HepG2 (cell line): ENCODE results near the gene LUM. TPM values are rescaled to one million over a fixed set of nuclear protein-coding genes. Genes with fewer than 3 reads are reported as not detected.

Experiments
- ATAC-seq: fragments of 200-7000 bp; cut with Tn5 transposase; 3 replicates; pipeline ENCODE4 v1.9.1; 2020; ENCODE audit warnings: mild to moderate bottlenecking, moderate library complexity
- BruUV-seq: library from RNA; stranded (reverse); fragments of 400-500 nt; replicated peaks from 2 replicates; lab custom pipeline; 2021; lab: Mats Ljungman, UMichigan
- CTCF ChIA-PET: fragments of 300-600 bp; formaldehyde crosslinking; extraction: SDS; loops from one replicate; lab custom pipeline; 2021; ENCODE audit warnings: low total read pairs, inconsistent platforms, low intra/inter-chr PET ratio; lab: Yijun Ruan, JAX
- POLR2A ChIA-PET: fragments of 350-600 bp; sonication (Branson Sonifier 250); formaldehyde crosslinking; loops from one replicate; lab custom pipeline; 2020; ENCODE audit warnings: antibody characterized with exemption, inconsistent platforms; lab: Yijun Ruan, JAX
- DNase-seq: peaks from one replicate; pipeline ENCODE4 v3.0.0-alpha.2; 2015; ENCODE audit warnings: low spot score
- FAIRE-seq: peaks from 3 replicates; lab custom pipeline; 2011; peaks lifted over from hg19 to GRCh38; lab: Jason Lieb, UNC
- H2AFZ ChIP-seq: one replicate; pipeline ENCODE4 v1.6.1; 2011; ENCODE audit warnings: low read length, inconsistent platforms
- H3K27ac ChIP-seq: fragments of 300-600 bp; 3 replicates; pipeline ENCODE4 v1.8.0; 2011; ENCODE audit warnings: mixed run types, mild to moderate bottlenecking, mixed read lengths, low read length, inconsistent platforms; ENCODE audit not compliant: insufficient read depth; ENCODE audit errors: extremely low read length
- H3K27me3 ChIP-seq, 2 experiments: fragments of 200-600 bp in 1 of 2; 2 replicates in 1 of 2; 3 replicates in 1 of 2; pipeline versions ENCODE4 v1.6.0 to v1.8.0; 2011; ENCODE audit warnings: low read length in 2 of 2, mild to moderate bottlenecking in 2 of 2, moderate library complexity in 2 of 2, inconsistent platforms in 1 of 2; ENCODE audit not compliant: insufficient read depth in 2 of 2, control insufficient read depth in 1 of 2
- H3K36me3 ChIP-seq, 2 experiments: fragments of 200-600 bp in 1 of 2; replicated peaks in 1 of 2; 2 replicates in 1 of 2; 3 replicates in 1 of 2; pipeline versions ENCODE4 v1.5.1 to v1.8.0; 2011; ENCODE audit warnings: low read length in 2 of 2, inconsistent platforms in 1 of 2; ENCODE audit not compliant: insufficient read depth in 2 of 2, control insufficient read depth in 1 of 2
- H3K4me1 ChIP-seq: 2 replicates; pipeline ENCODE4 v1.5.1; 2012; ENCODE audit warnings: low read length, inconsistent platforms; ENCODE audit not compliant: insufficient read depth
- H3K4me2 ChIP-seq: 2 replicates; pipeline ENCODE4 v1.6.0; 2011; ENCODE audit warnings: low read depth, low read length, inconsistent platforms
- H3K4me3 ChIP-seq, 3 experiments: fragments of 200-600 bp in 1 of 3; sonication (generic), shearing (Covaris generic) in 1 of 3; replicated peaks in 1 of 3; 2 replicates each; pipeline ENCODE4 v1.5.1; 2011 to 2016; ENCODE audit warnings: low read length in 3 of 3, inconsistent platforms in 2 of 3, low read depth in 2 of 3, mild to moderate bottlenecking in 2 of 3, control low read depth in 1 of 3, mixed read lengths in 1 of 3; ENCODE audit not compliant: insufficient read depth in 1 of 3
- H3K79me2 ChIP-seq: one replicate; pipeline ENCODE4 v1.6.1; 2011; ENCODE audit warnings: low read length, inconsistent platforms; ENCODE audit not compliant: insufficient read depth
- H3K9ac ChIP-seq: 2 replicates; pipeline ENCODE4 v1.6.0; 2011; ENCODE audit warnings: mild to moderate bottlenecking, low read depth, low read length, inconsistent platforms; ENCODE audit not compliant: insufficient read depth
- H3K9me3 ChIP-seq: 2 replicates; pipeline ENCODE4 v1.5.1; 2012; ENCODE audit warnings: mild to moderate bottlenecking, low read length
- H4K20me1 ChIP-seq: 2 replicates; pipeline ENCODE4 v1.6.0; 2011; ENCODE audit warnings: inconsistent platforms, mild to moderate bottlenecking, low read length, moderate library complexity; ENCODE audit not compliant: insufficient read depth
- MYPOP ChIP-seq: sonication (generic); formaldehyde crosslinking; IDR thresholded peaks from 2 replicates; pipeline ENCODE4 v1.8.1; 2023; ENCODE audit warnings: mild to moderate bottlenecking, moderate library complexity, missing genetic modification reagents
- NFE2L2 ChIP-seq: fragments of 150-350 bp; IDR thresholded peaks from 2 replicates; pipeline ENCODE4 v1.6.1; 2014; ENCODE audit warnings: low read length
- PAWR ChIP-seq: sonication (generic); formaldehyde crosslinking; IDR thresholded peaks from 2 replicates; pipeline ENCODE4 v1.4.0; 2020; ENCODE audit warnings: missing genetic modification reagents, mild to moderate bottlenecking, borderline replicate concordance
- PHB2 ChIP-seq: fragments of 450-650 bp; IDR thresholded peaks from 2 replicates; pipeline ENCODE4 v1.6.1; 2018; ENCODE audit not compliant: partially characterized antibody
- POLR2AphosphoS5 ChIP-seq: IDR thresholded peaks from 2 replicates; pipeline ENCODE4 v1.6.1; 2012; ENCODE audit warnings: low read depth, low read length
- ZNF549 ChIP-seq: sonication (generic); formaldehyde crosslinking; IDR thresholded peaks from 2 replicates; pipeline ENCODE4 v1.5.0; 2020; ENCODE audit warnings: missing genetic modification reagents
- ZNF660 ChIP-seq: sonication (generic); formaldehyde crosslinking; IDR thresholded peaks from 2 replicates; pipeline ENCODE4 v1.5.1; 2020; ENCODE audit warnings: mild to moderate bottlenecking, low read depth, missing genetic modification reagents, borderline replicate concordance
- ZNF710 ChIP-seq: sonication (generic); formaldehyde crosslinking; IDR thresholded peaks from 2 replicates; pipeline ENCODE4 v1.5.0; 2020; ENCODE audit warnings: mild to moderate bottlenecking, missing genetic modification reagents, borderline replicate concordance
- ZNF766 ChIP-seq: sonication (generic); formaldehyde crosslinking; IDR thresholded peaks from 2 replicates; pipeline ENCODE4 v1.5.0; 2020; ENCODE audit warnings: missing genetic modification reagents, borderline replicate concordance
- ZNF782 ChIP-seq: sonication (generic); formaldehyde crosslinking; IDR thresholded peaks from 2 replicates; pipeline ENCODE4 v1.4.0; 2020; ENCODE audit warnings: missing genetic modification reagents, mild to moderate bottlenecking, borderline replicate concordance
- ZSCAN25 ChIP-seq: sonication (generic); formaldehyde crosslinking; IDR thresholded peaks from 2 replicates; pipeline ENCODE4 v1.8.0; 2022; ENCODE audit warnings: mild to moderate bottlenecking, missing genetic modification reagents
- WGBS: methylation state at CpG from one replicate; pipeline ENCODE4 v1.1.6; 2017; ENCODE audit warnings: low lambda C conversion rate; 5-methylcytosine and 5-hydroxymethylcytosine counted together
- in situ Hi-C: cut with HindIII; loops from 2 replicates; pipeline ENCODE4 v1.10.0; 2017; ENCODE audit warnings: low pct_unique_long_range_greater_than_20kb; ENCODE audit not compliant: extremely low pct_ligation_motif_present
- intact Hi-C: fragments of 100-400 bp; cut with micrococcal nuclease; formaldehyde crosslinking; loops from one replicate; pipeline ENCODE4 v1.10.0; 2022; ENCODE audit not compliant: unreplicated experiment
- polyA plus RNA-seq, 8 experiments: library from polyadenylated mRNA; depleted of rRNA in 3 of 8; stranded (reverse) in 7 of 8; unstranded in 1 of 8; fragments of >200 nt; fragmentation: Illumina TruSeq in 4 of 8; extraction: Trizol in 4 of 8; gene quantifications; 2 replicates each; pipeline versions ENCODE4 v1.2.1 to v1.2.3, GENCODE V29; 2011 to 2016; ENCODE audit warnings: low read depth in 4 of 8, missing spikeins in 1 of 8, mixed read lengths in 1 of 8; ENCODE audit not compliant: insufficient read depth in 1 of 8
- total RNA-seq, 5 experiments: library from RNA; depleted of rRNA; stranded (reverse); fragments of >200 nt; fragmentation: Illumina TruSeq; extraction: Trizol; gene quantifications; 2 replicates each; pipeline ENCODE4 v1.2.3, GENCODE V29; 2016; ENCODE audit warnings: low read depth in 1 of 5

The LUM gene
- total and polyA plus RNA-seq, 2 of the 13 experiments (the other 11 are each of a cell fraction or from before 2014, with no cell fraction given) = not detected

GRCh38 chr12:91144053-91144452 is 32.8 kb upstream of the LUM start:
- H3K27me3 ChIP-seq = no peaks in the 10 kb centered on the region
- in situ Hi-C loops (no loop called here), intact Hi-C loops (no loop called here)
- no peak overlapping the region for H2AFZ ChIP-seq
- POLR2A ChIA-PET = no interaction called here
- WGBS = 0% methylated on average over 2 of the region's 2 CpGs
- no peak overlapping the region for H3K4me2 ChIP-seq
- no peaks in the 10 kb centered on the region for H3K79me2 ChIP-seq
- no peak overlapping the region for H3K9ac ChIP-seq
- ATAC-seq = no peak
- no peaks in the 10 kb centered on the region for H3K9me3 ChIP-seq
- no peak for FAIRE-seq
- no peaks in the 10 kb centered on the region for H3K36me3 ChIP-seq
- CTCF ChIA-PET = no interaction called here
- H3K4me3 ChIP-seq = no peak overlapping the region
- no peak overlapping the region for H3K27ac ChIP-seq
- no peak for DNase-seq
- H4K20me1 ChIP-seq = no peaks in the 10 kb centered on the region
- no peaks in the 10 kb centered on the region for H3K4me1 ChIP-seq
- no TSS peak for BruUV-seq
- TF ChIP-seq ZSCAN25 (CRISPR knock-in tag) (no peak), ZNF766 (CRISPR knock-in tag) (no peak), MYPOP (no peak), PAWR (CRISPR knock-in tag) (no peak), ZNF782 (CRISPR knock-in tag) (no peak), NFE2L2 (no peak), ZNF660 (no peak), PHB2 (no peak), ZNF549 (CRISPR knock-in tag) (no peak), POLR2AphosphoS5 (no peak), ZNF710 (CRISPR knock-in tag) (no peak)
